ENCODE measurements around the gene PLXNA2.

- TF ChIP-seq CTCF (IDR thresholded peaks at IDR 0.05) (no peak), MAFK (IDR thresholded peaks at IDR 0.05; ENCODE audit: partially characterized antibody) (no peak), REST (IDR thresholded peaks at IDR 0.05) (no peak), EP300 (IDR thresholded peaks at IDR 0.05) (no peak), NR3C1 (IDR thresholded peaks at IDR 0.05) (no peak), ZSCAN20 (CRISPR knock-in tag; IDR thresholded peaks at IDR 0.05) (no peak), BHLHE40 (IDR thresholded peaks at IDR 0.05; ENCODE audit: low read depth, low read length) (no peak), USF2 (IDR thresholded peaks at IDR 0.05) (no peak), JUN (IDR thresholded peaks at IDR 0.05) (no peak), MAZ (IDR thresholded peaks at IDR 0.05; ENCODE audit: borderline replicate concordance, low read depth, low read length) (no peak), CBX2 (IDR thresholded peaks at IDR 0.05; ENCODE audit: borderline replicate concordance, low read depth) (no peak), RCOR1 (IDR thresholded peaks at IDR 0.05; ENCODE audit: low read depth, low read length) (no peak), POLR2AphosphoS2 (conservative IDR thresholded peaks at IDR 0.05; ENCODE audit: low read length) (no peak)
Observed at GRCh38 chr1:208047476-208047934, 196.7 kb downstream of the PLXNA2 start.
